Measurements from ENCODE around the gene ISCA2.
"Not testable (repeated sequence)": the region's sequence is repeated elsewhere in the genome, so short reads cannot be mapped to it uniquely, and the experiment has no call there.

ISCA2 gene

GRCh38 chr14:74528886-74529285 is 35.3 kb downstream of the ISCA2 start:
- DNase-seq (ENCODE audit: low spot score) = no peak

GRCh38 chr14:74531006-74531405 is 37.4 kb downstream of the ISCA2 start:
- DNase-seq (ENCODE audit: low spot score) = no peak

GRCh38 chr14:74531467-74531866 is 37.9 kb downstream of the ISCA2 start:
- DNase-seq (ENCODE audit: low spot score) = no peak

GRCh38 chr14:74532246-74532645 is 38.7 kb downstream of the ISCA2 start:
- no peak for DNase-seq (ENCODE audit: low spot score)

GRCh38 chr14:74533576-74533975 is 40.0 kb downstream of the ISCA2 start:
- DNase-seq (ENCODE audit: low spot score) = no peak

- DNase-seq (ENCODE audit: low spot score) = no peak
These were observed 42.3 kb downstream of the ISCA2 start for GRCh38 chr14:74535756-74536325.

- not testable (repeated sequence) for DNase-seq (ENCODE audit: low spot score)
These were observed 42.8 kb downstream of the ISCA2 start for GRCh38 chr14:74536336-74536735.

GRCh38 chr14:74538411-74539391 is 45.1 kb downstream of the ISCA2 start:
- no peak for DNase-seq (ENCODE audit: low spot score)

GRCh38 chr14:74539503-74539902 is 45.9 kb downstream of the ISCA2 start:
- DNase-seq (ENCODE audit: low spot score) = no peak

- no peak for DNase-seq (ENCODE audit: low spot score)
These were observed 47.7 kb downstream of the ISCA2 start for GRCh38 chr14:74541225-74541624.

GRCh38 chr14:74542056-74542685 is 48.6 kb downstream of the ISCA2 start:
- no peak for DNase-seq (ENCODE audit: low spot score)

- no peak for DNase-seq (ENCODE audit: low spot score)
These were observed 50.3 kb downstream of the ISCA2 start for GRCh38 chr14:74543771-74544438.

GRCh38 chr14:74545386-74545785 is 51.8 kb downstream of the ISCA2 start:
- DNase-seq (ENCODE audit: low spot score) = no peak

GRCh38 chr14:74546416-74546815 is 52.9 kb downstream of the ISCA2 start:
- no peak for DNase-seq (ENCODE audit: low spot score)
